PFSK-1 (cell line): ENCODE data around the gene PANK2.

Experiments
- FOXP2 ChIP-seq: optimal IDR thresholded peaks from 2 replicates; pipeline ENCODE3; 2011; ENCODE audit warnings: borderline replicate concordance, control low read depth, inconsistent platforms; ENCODE audit not compliant: insufficient read depth; ENCODE audit errors: extremely low read length, extremely low read depth
- POLR2AphosphoS5 ChIP-seq: IDR thresholded peaks from 2 replicates; pipeline ENCODE4 v1.6.1; 2012; ENCODE audit warnings: low read depth, mild to moderate bottlenecking, control low read depth, low read length, moderate library complexity
- SIN3A ChIP-seq: IDR thresholded peaks from 2 replicates; pipeline ENCODE4 v1.6.1; 2012; ENCODE audit warnings: mild to moderate bottlenecking, low read length, moderate library complexity, borderline replicate concordance; ENCODE audit not compliant: insufficient read depth
- TAF1 ChIP-seq: IDR thresholded peaks from 2 replicates; pipeline ENCODE4 v1.6.1; 2012; ENCODE audit warnings: low read length, control low read depth, borderline replicate concordance; ENCODE audit not compliant: insufficient read depth
- TF ChIP-seq, protein P1 (sequence below), 2 experiments: IDR thresholded peaks; 2 replicates each; pipeline versions ENCODE4 v1.6.1 to v1.8.0; 2011 to 2012; ENCODE audit warnings: low read depth in 2 of 2, low read length in 2 of 2, control low read depth in 1 of 2, inconsistent platforms in 1 of 2, mild to moderate bottlenecking in 1 of 2, moderate library complexity in 1 of 2; ENCODE audit not compliant: insufficient read depth in 1 of 2

- TF ChIP-seq POLR2AphosphoS5: no peak
- TF ChIP-seq, protein P1, sequence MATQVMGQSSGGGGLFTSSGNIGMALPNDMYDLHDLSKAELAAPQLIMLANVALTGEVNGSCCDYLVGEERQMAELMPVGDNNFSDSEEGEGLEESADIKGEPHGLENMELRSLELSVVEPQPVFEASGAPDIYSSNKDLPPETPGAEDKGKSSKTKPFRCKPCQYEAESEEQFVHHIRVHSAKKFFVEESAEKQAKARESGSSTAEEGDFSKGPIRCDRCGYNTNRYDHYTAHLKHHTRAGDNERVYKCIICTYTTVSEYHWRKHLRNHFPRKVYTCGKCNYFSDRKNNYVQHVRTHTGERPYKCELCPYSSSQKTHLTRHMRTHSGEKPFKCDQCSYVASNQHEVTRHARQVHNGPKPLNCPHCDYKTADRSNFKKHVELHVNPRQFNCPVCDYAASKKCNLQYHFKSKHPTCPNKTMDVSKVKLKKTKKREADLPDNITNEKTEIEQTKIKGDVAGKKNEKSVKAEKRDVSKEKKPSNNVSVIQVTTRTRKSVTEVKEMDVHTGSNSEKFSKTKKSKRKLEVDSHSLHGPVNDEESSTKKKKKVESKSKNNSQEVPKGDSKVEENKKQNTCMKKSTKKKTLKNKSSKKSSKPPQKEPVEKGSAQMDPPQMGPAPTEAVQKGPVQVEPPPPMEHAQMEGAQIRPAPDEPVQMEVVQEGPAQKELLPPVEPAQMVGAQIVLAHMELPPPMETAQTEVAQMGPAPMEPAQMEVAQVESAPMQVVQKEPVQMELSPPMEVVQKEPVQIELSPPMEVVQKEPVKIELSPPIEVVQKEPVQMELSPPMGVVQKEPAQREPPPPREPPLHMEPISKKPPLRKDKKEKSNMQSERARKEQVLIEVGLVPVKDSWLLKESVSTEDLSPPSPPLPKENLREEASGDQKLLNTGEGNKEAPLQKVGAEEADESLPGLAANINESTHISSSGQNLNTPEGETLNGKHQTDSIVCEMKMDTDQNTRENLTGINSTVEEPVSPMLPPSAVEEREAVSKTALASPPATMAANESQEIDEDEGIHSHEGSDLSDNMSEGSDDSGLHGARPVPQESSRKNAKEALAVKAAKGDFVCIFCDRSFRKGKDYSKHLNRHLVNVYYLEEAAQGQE (IDR thresholded peaks at IDR 0.05; ENCODE audit: insufficient read depth in 1 of 2, low read depth in 2 of 2, low read length in 2 of 2): no peak
- no peak for TF ChIP-seq TAF1
- no peak for TF ChIP-seq SIN3A
- TF ChIP-seq FOXP2: no peak
Measured at GRCh38 chr20:3922983-3923339, 33.8 kb downstream of the PANK2 start.
